HG03045 (cell line): ENCODE data around the gene IARS2.
"Not testable (repeated sequence)": the region's sequence is repeated elsewhere in the genome, so short reads cannot be mapped to it uniquely, and the experiment has no call there.

ENCODE experiments used
- ATAC-seq: cut with Tn5 transposase; IDR thresholded peaks from one replicate; pipeline ENCODE4 v1.9.1; 2021; ENCODE audit warnings: mild to moderate bottlenecking, moderate library complexity; ENCODE audit not compliant: unreplicated experiment

Gene IARS2

DNA sequence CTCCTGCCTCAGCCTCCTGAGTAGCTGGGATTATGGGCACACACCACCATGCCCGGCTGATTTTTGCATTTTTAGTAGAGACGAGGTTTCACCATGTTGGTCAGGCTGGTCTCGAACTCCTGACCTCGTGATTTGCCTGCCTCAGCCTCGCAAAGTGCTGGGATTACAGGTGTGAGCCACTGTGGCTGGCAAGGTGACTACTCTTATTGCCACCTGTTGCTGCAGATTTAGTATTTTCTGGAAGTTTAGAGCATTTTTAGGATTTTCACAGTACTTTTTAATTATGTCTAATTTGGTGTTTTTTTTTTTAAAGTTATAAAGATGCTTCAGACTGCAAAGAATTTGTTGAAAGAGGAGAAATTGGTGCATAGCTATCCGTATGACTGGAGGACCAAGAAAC, 16.5 kb downstream of the IARS2 start:
- not testable (repeated sequence) for ATAC-seq

DNA sequence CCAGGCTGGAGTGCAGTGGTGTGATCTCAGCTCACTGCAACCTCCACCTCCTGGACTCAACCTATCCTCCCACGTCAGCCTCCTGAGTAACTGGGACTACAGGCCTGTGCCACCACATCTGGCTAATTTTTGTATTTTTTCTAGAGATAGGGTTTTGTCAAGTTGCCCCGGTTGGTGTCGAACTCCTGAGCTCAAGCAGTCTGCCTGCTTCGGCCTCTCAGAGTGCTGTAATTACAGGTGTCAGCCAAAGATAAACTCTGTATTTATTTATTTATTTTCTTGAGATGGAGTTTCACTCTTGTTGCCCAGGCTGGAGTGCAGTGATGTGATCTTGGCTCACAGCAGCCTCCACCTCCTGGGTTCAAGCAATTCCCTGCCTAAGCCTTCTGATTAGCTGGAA, 18.7 kb downstream of the IARS2 start:
- not testable (repeated sequence) for ATAC-seq

DNA sequence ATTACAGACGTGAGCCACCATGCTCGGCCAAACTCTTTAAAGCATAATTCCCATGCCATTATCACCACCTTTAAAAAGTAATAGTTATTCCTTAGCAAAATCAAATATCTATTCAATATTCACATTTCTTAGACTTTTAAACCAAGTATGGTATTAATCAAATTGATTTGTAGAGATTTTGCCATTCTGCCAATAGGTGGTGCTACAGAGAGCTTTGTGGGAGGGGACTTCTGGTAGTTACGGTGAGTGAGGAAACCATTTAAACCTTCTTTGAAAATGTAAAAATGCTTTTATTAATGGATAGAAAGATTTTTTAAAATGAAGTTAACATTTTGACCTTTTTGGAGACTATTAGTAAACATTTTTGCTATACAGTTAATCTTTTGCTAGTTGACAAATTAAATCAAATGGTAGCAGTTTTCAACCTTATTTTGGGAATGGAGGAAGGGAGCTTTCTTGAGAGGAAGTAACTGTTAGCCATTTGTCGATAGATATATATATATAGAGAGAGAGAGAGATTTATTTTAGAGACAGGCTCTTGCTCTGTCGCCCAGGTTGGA, 19.3 kb downstream of the IARS2 start:
- ATAC-seq = no peak

DNA sequence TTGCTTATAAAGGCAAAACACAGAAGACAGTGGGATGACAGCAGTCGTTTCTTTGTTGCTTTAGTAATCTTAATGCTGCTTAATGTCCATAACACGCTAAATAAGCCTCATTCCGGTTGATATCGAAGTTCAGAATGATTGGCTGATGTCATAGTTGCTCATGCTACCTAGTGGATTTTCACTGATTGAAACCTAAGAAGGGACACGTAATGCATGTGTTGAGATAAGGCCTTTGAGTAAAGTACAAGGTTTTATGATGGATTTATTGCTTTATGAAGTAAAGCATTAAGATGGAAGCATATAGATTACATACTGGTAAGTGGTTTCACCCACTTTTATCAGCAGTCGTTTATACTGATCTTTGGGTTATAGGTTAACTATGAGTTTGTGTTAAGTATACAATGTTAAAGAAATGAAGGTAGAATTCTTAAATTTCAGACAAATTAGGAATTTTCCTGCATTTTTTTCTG, 25.1 kb downstream of the IARS2 start:
- ATAC-seq = no peak

DNA sequence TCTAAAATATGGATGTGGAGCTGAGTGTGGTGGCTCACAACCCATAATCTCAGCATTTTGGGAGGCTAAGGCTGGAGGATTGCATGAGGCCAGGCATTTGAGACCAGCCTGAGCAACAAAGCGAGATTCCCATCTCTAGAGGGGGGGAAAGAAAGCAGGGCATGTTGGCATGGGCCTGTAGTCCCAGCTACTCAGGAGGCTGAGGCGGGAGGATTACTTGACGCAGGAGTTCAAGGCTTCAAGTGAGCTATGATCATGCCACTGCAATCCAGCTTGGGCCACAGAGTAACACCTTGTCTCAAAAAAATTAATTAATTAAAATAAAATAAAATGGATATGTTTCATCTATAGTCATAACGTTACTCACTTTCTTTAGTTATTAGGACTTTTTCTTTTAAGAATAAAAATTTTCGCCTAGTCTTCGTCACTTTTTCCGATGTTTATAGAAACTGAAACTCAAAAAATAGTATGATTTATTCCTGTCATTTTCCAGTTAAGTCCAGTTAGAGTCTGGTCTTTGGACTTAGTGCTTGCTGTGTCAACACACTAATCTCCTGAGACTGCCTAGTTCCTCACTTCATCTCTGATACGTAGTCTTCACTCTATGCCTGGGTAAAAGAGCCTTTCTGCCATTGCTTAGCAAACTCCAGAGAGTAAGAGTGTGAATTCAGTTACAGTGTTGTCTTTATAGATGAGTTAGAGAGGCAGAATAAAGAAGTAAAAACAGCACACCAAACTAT, 28.0 kb downstream of the IARS2 start:
- no peak for ATAC-seq

DNA sequence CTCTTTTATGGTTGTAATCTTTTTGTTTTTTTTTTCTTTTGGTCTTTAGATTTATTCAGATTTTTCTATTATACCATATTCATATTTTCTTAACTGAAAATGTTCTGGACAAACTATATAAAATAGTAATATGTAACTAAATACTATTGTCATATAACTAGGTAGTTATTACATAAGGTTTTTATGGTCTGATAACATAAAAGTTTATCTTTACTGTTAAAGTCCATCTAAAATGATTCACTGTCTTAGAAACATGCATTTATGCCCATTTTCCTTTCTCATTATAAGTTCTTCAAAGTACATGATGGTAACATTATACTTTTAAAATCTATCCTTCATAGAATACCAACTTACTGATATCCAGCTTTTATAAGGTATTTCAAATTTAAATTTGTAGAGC, 29.1 kb downstream of the IARS2 start:
- no peak for ATAC-seq

DNA sequence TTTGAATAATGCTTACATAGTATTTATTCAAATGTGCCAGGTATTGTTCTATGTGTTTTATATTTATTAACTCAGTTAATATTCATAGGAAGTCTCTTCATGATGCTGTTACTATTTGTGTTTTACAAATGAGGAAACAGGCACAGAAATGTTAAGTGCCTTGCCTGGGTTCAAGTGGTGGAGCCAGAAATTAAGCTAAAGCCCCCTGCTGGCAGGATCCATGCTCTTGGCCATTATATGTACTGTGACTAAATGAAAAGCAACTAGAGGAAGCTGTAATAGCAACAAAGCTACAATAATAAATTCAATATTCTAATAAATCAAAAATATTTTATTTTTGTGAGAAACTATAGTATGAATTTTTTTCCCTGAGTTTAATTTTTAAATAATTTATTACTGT, 30.0 kb downstream of the IARS2 start:
- no peak for ATAC-seq

DNA sequence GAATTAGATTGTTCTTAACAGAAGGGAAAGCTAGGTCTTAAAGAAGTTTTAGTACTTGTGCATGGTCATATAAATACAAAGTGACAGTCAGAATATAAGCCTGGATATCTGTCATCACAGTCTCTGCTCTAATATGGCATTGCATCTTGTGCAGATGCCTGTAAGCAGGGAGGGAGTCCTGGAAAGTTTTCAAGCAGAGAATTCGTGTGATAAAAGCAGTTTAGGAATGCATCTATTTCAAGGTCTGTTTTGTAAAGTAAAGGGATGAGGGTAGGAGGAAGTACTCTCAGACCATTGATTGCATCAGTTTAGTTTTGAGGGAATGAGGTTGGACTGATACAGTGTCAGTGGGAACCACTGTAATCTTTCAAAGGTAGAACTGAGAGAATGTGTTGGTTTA, 30.6 kb downstream of the IARS2 start:
- no peak for ATAC-seq

DNA sequence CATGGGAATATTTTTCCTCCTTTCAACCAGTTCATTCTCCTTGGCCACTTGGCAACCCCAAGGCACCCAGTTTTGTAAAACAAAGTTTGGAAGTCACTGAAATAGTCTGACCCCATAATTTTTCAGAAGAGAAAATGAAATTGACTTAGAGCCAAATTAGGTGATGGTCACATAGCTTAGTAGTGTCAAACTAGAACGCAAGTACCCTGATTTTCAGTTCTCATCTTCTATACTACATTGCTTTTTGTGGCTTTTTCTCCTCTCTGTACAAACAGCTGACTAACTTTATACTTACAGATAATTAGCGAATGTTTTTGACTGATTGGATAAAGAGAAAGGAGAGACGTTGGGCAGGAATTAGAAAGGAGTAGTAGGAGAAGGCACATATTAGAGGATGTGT, 33.1 kb downstream of the IARS2 start:
- ATAC-seq = no peak

DNA sequence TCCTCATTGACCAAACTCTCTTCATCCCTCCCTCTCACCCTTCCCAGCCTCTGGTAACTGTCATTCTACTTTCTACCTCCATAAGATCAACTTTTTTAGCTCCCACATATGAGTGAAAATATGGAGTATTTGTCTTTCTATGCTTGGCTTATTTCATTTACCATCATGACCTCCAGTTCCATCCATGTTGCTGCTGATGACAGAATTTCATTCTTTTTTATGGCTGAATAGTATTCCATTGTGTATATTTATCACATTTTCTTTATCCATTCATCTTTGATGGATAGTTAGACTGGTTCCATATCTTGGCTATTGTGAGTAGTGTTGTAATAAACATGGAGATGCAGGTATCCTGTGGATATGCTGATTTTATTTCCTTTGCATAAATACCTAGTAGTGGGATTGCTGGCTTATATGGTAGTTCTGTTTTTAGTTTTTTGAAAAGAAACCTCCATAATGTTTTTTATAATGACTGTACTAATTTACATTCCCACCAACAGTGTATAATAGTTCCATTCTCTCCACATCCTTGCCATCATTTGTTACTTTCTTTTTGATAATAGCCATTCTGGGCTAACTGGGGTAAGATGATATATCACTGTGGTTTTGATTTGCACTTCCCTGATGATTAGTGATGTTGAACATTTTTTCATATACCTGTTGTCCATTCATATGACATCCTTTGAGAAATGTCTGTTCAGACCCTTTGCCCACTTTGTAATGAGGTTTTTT, 35.7 kb downstream of the IARS2 start:
- ATAC-seq = no peak

DNA sequence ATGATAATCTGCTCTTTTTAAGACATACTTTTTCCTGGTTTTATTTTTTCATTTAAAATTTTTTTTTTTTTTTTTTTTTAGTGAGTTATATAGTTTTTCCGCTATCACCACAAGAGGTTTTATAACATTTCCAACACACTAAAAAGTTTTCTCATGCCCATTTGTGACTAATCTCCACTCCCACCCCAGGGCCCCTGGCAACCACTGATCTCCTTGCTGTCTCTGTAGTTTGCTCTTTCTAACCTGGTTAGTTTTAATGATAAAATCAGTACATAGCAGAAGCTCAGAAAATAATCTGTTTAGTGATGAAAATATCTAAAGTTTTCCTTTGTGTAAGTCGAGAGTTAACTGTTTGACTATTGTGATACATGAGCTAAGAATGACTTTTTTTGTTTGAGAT, 41.8 kb downstream of the IARS2 start:
- no peak for ATAC-seq

DNA sequence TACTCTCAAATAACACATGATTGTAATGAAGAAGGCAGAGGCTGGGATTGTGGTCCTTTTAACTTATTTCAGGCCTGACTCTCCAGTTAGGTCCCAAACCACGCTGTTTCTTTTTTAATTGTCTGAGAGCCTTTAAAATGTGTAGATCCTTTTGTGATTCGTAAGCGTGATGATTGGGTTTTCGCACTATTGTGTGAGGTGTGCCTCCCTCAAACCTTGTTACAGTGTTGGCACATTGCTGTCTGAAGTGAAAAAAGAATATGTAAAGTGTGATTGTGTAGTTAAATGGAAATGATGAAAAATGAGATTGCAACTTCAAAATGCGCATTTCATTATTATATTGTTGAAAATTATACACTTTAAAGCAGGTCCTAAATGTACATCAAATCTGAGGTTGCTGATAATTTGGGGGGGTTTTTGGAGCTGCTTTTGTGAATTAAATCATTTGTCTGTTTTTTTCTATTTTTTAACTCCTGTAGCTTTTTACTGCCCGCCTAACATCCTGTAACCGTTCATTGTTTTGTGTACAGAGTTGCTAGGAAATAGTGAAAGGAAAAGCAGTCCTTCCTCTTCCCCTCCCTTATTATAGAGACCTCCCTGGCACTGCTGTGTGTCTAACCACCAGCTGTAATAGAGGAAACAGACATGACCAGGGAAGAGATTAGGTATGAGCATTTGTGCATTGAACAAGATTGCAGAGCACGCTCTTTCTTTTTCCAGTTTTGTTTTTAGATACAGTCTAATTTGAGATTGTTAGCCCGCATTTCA, 43.3 kb downstream of the IARS2 start:
- no peak for ATAC-seq

DNA sequence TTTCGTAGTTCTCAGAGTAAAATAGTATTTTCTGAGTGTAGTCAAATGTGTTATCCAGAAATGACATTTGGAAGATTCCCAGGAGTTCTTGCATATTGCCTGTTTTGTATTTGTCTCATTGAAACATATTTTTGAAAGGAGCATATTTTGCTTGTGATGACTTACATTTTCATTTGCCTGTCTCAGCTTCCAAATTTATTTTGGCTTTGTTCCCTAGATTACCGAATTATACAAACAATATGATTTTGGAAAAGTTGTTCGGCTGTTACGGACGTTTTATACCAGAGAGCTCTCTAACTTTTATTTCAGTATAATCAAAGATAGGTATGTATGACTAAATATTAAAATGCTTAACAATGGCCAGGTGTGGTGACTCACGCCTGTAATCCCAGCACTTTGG, 46.0 kb downstream of the IARS2 start:
- no peak for ATAC-seq

DNA sequence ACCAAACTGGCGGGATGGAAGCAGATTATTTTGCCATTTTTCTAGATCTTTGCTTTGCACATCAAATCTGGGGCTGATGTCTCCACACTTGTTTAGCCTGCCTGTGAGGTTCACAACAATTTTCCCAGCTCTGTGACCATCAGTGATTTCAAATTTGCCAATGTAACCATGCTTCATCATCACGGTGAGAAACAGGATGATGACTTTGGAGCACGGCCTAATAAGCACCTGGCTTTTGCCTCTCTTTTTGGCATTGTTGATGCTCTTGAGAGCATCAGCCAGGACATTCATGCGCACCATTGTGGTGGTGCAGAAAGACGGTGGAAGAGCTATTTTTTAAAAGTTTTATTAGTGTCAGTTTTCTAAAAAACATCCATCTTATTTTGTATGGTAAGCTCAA, 50.1 kb downstream of the IARS2 start:
- no peak for ATAC-seq

DNA sequence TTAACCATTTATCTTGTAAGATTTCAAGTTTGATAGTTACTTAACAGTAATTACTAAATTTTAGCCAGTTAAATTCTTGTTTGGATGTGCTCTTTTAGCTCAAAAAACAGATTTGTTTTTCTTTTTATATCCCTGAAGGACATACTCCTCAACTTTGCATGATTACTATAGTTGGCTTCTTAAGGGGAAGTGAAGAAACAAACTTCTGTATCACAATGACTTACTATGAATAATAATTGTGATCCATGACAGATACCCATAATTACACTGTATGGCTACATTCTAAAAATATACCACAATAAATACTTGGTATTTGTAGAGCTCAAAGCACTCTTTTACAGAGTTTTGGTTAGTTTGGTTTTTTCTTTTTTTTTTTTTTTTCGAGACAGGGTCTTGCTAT, 55.8 kb downstream of the IARS2 start:
- peak; percentile 59 for ATAC-seq

DNA sequence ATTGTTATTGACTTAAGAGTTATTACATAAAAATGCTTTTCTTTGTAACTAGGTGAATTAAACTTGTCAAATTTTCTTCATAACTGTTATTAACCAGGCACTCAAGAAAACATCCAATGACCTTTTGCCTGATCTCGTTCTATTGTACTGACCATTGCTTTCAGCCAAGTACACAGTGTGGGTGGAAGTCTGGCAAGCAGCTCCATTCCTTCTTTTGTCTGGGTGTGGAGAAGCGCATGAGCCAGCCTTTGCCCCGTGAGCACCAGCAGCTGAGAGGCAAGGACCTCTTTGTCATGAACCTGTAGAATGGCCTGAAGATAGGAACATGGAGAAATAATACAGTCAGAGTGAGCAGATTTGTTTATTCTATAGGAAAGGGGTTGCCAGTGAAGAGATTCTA, 57.5 kb downstream of the IARS2 start:
- no peak for ATAC-seq

DNA sequence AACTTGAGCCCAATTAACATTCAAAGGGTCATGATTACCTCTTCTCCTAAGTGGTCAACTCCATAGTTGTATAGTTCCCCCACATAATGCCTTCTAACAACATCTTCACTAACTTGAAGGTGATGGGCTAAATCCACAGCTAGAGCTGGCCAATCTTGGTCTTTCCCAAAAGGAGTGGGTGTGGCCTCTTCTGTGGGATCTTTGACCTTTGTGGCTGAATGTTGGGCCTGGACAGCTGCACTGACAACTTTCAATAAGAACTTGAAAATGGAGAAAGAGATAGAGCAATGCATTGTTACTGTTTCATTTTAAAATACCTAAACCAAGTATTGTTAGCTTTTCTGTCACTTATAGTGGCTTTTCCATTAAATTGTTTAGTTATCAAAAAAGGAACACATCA, 59.2 kb downstream of the IARS2 start:
- ATAC-seq = no peak

DNA sequence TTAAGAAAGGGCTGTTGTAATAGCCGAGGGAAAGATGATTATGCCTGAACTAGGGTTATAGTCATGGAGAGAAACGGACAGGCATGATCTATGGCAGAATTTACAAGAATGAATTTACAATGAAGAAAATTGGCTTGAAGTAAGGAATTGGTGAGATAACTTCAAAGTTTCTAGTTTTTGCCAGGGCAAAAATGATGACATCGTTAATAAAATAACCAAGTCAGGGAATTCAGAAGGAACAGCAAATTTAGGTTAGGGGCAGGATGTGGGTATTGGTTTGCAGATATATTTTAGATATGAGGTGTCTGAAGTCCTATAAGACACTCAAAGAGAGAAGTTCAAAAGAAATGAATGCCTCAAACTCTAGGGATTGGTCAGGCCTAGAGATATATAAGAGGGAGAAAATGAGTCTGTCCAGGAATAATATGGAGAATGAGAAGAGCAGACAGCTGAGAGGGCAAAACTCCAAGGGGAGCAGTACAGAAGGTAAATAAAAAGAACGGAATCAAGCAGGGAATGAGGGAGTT, 62.8 kb downstream of the IARS2 start:
- no peak for ATAC-seq

DNA sequence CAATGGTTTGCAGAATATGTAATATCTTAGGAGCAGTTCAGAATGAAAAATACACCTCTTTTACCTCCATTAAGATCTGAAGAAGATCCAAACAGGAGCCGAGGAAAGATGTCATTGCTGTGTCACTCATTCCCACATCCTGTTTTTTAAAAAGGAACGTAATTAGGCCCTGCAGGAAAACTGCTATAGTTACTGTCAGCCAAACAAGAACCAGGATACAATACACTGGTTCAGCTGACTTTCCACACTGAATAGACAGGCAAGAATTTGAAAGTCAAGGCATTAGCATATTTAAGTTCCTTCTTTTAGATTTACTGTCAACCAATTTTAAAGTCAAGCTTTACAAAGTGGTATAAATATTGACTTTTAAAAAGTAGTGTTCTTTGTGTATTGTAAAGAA, 63.8 kb downstream of the IARS2 start:
- no peak for ATAC-seq

DNA sequence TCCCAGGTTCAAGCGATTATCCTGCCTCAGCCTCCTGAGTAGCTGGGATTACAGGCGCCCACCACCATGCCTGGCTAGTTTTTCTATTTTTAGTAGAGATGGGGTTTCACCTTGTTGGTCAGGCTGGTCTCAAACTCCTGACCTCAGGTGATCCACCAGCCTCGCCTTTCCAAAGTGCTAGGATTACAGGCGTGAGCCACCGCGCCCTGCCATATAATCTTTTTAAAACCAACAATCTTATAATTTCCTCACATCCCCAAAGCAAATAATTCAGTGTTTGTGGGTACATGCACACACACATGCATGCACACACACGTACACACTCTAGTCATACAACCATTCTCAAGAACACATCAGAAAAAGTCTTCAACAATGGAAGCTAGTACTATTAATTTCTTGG, 64.6 kb downstream of the IARS2 start:
- ATAC-seq = not testable (repeated sequence)

DNA sequence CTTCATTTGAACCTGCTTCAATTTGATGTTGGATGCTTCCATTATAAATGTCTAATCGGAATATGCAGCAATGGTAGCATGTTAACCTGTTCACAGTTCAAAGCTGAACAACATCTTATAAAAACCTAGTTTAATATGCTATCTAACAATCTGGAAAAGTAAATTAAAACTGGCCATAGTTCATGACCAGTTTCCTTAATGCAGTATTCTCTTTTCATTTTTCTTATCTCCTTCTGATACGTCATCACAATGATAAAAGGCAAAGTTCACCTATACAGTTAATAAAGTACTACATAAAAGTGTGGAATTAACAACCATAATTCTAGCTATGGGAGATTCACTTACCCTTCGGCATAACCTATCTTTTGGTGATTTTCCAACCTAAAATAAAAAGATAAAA, 65.1 kb downstream of the IARS2 start:
- ATAC-seq = no peak
